Activated CD8-positive, alpha-beta memory T cell treated with anti-CD3 and anti-CD28 coated beads for 48 hours (primary cell): Measurements from ENCODE around the gene KMO.

Experiments
- DNase-seq, 3 experiments: peaks; one replicate each; pipeline ENCODE4 v3.0.0-alpha.2; 2020; ENCODE audit warnings: low read depth in 2 of 3, low spot score in 2 of 3

The KMO gene

DNA sequence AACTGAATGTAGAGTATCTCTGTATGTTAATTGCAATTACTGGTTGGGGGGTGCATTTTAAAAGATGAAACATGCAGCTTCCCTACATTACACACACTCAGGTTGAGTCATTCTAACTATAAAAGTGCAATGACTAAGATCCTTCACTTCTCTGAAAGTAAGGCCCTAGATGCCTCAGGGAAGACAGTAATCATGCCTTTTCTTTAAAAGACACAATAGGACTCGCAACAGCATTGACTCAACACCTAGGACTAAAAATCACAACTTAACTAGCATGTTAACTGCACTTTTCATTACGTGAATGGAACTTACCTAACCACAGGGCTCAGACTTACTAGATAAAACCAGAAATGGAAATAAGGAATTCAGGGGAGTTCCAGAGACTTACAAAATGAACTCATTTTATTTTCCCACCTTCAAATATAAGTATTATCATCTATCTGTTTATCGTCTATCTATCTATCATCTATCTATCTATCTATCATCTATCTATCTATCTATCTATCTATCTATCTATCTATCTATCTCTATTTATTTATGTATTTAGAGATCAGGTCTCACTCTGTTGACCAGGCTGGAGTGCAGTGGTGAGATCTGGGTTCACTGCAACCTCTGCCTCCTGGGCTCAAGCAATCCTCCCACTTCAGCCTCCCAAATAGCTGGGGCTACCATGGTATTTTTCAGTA lies 60.2 kb downstream of the KMO start:
- no peak for DNase-seq

DNA sequence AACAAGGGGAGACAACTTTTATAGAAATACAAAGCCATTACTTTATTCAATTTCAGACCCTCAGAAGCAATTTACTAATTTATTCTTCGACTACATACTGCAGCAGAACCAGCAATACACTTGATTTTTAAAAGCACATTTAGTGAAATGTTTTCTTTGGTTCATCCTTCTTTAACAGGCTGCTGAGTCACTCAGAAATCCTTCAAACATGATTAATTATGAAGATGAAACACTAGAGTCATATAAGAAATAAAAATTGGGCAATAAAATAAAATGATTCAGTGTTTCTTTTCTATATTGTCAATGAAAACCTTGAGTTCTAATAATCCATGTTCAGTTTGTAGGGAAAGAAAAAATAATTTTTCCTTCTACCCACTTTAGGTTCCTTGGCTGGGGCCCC lies 61.0 kb downstream of the KMO start:
- no peak for DNase-seq

DNA sequence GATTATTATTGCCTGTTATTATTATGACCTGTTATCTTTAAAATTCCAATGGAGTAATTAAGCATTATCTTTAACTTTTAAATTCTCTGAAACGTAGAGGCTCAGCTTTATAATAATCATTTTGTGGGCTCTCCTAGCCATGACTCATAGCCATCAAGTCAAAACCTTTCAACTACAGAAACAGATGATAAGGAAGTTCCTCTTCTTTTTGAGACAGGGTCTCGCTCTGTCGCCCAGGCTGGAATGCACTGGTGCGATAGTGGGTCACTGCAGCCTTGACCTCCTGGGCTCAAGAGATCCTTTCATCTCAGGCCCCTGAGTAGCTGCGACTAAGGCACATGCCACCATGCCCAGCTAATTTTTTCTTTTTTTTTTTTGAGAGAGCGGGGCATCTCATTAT lies 64.5 kb downstream of the KMO start:
- DNase-seq, result no peak

DNA sequence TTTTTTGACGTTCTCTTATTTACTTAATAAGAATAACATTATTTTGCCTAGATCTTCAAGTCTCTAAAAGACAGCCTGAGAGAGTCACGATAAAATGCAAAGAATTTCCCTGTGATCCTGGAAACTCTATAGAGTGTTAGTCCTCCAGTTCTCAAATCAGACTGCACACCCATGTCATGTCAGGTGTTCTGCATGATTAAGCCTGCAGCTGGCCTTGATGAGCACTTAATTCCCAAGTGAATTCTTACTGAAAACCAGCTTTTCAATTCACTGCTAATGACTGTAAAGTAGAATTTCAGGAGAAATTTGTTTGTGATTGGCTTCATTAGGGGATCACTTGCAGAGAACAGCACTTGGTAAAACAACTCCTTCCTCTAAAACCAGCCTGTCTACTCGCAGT lies 66.1 kb downstream of the KMO start:
- DNase-seq, result no peak

DNA sequence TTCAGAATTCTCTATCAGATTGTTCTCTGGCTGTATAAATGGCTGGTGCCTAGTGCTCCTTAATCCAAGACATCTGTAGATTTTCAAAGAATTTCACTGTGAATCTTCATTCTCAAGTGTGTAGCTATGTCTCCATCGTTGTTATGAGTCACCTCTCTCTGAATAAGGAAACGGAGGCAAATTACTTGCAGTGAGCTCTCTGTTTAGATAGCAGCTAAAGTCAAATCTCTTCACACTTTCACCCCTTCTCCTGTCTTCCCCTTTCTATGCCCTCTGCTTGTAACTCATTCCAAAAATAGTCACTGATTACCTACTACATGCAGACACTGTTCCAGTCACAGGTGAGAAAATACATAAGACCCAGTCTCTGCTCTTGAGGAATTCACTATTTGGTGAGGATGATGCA lies 68.3 kb downstream of the KMO start:
- no peak for DNase-seq

DNA sequence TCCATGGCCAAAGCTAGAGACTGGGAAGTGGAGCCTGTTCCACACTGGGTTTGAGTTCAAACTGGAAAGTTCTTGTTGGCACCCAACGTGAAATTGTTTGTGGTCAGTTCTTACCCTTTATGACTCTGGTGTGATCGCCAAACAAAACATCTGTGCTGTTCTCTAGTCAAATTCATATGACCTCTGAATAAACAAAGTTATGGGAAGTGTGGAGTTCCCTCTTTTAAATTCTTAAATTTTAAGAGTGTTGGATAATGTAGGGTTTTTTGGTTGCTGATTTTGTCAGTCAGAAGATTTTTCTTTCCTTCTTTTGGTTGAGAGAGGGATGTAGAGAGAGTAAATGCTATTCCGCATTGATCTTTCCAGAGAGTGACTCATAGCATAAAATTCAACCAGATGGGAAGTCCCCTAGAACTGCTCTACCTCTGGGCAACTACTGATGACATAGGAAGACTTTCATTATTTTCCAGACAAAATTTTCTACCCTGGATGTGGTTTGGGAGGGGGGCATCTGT lies 71.6 kb downstream of the KMO start:
- no peak for DNase-seq

DNA sequence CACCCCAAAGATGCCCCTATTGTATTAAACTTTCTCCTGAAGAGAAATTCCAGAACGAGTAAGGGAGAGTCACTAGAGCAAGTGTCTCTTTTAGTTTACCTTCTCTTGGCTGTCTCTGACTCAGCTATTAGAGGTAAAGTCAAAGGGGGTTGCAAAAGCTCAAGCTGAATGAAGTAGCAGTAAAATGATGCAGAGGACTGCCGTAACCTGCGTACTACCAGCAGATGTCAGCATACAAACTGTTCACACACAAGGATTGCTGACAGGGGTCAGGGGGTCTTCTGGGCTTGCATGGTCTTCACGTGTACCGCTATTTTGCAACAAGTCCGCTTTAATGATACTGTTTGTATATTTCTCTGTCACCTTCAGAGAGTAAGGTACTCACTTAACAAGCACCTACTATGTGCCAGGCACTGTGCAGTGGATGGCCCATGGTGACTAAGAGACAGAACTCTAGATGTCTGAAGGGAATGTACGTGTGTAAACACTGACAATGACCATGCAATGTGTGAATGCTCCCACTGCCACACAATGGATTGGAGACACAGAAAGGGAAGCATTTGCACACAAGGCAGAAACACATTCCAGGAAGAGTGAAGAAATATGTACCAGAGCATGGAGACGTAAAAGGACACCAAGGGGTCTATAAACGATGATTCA lies 73.1 kb downstream of the KMO start:
- no peak for DNase-seq

DNA sequence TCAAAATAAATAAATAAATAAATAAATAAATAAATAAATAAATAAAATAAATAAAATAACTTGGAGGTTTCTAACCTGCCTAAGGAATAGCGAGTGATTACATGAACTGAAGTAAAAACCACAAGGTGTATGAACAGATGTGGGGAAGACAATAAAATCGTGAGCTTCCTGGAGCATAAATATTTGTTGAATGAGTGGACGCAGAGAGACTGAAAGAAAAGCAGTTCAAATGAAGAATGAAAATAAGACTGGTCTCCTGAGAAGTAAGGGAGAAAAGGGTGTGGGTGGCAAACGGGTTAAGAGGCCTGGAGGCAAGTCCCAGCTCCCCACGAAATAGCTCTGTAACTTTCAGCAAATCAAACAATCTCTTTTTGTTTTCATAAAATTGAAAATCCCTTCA lies 74.4 kb downstream of the KMO start:
- DNase-seq, result no peak

DNA sequence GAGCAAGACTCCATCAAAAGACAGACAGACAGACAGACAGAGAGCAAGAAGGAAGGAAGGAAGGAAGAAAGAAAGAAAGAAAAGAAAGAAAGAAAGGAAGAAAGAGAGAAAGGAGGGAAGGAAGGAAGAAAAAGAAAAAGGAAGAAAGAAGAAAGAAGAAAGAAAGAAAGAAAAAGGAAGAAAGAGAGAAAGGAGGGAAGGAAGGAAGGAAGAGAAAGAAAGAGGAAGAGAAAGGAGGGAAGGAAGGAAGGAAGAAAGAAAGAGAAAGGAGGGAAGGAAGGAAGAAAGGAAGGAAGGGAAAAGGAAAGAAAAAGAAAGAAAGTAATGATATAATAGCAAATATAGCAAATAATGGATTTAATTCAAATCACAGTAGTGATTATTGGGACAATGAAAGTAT lies 75.3 kb downstream of the KMO start:
- DNase-seq, result no peak

DNA sequence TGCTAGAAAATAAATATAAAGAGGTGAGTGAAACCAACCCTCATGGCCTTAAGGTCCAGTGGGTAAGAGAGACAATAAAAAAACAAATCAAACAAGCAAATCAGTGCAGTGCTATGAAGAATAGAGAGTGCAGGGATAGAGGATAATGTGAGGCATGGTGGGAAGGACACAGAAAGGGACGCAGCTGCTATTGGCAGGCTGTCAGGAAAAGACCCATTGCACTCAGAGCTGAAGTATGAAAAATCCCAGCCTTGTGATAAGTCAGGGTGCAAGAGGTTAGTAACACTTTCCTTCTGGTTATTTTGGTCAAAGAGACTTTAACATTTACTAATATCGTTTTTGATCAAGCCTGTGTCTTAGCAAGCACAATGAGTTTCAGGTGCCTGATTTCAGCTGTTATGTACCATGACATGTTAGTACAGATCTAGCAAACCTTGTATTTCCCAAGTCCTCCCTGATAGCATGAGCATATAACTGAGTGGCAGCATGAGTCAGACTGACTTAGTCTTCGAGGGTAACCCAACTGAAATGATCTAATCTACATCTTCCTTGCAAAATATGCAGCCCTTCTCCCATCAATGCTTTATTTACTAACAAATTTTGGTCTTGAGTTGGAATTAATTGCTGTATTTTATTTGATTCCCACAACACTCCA lies 76.3 kb downstream of the KMO start:
- DNase-seq, result no peak

DNA sequence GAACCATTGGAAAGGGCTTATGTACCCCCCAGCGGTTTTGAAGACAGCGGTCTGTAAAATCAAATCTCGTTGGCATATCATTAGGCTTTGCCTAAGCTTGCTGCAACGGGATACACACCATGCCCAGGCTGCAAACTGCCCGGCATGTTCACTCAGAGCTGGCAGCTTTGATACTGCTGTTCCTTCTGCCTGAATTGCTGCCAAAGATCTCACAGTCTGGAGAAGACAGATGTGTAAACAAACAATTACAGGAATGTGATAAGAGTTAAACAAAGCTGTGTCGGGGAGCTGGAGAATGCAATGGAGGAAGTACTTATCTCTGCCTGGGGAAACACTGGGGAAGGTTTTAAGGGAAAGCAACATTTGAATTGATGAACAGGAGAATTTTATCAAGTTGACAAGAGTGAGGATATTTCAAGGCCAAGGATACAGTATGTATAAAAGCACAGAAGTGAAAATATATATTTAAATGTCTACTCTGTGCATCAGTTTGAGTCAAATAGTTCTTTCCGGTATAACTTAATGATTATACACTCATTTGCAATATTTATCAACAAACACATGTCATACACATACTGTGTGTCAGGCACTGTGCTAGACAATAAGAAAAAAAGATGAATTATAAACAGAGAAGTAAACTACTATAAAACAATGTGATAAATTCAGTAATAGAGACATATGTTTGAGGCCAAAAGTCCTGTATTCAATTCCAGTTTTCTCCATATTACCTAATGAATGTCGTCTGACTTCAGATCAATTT lies 78.1 kb downstream of the KMO start:
- no peak for DNase-seq

DNA sequence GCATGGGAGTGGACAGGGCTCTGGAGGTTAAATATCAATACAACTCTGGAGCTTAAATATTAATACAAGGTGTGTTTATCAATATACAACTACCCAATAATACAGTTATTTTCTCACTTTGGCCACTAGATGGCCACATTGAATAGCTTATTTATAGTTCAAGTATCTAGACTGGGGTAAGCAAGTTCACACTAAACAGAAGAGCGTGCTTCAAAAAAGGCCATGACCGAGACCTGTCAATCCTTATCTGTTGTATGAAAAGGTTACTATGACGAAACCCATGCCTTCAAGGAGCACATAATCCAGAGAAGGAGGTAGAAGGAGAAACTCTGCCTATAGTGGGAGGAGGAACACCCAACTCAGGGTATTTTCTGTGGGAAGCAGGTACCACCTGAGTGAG lies 78.9 kb downstream of the KMO start:
- DNase-seq, result no peak

DNA sequence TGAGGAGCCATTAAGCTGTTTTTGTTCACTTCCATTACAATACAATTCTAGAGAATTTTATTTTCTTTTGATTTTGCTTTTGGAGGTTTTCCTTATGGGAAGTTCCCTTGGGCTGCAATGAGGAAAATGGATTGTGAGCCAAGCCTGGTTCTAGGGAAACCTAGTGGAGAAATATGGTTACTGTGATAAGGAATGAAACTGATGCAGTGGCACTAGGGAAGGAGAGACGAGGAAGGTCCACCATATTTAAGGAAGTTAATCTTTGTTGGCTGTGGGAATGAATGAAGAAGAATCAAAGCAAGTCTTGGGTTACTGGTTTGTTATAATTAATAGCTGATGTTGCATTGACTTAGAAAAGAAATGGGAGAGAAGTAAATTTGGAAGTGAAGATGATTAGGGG lies 79.6 kb downstream of the KMO start:
- no peak for DNase-seq

DNA sequence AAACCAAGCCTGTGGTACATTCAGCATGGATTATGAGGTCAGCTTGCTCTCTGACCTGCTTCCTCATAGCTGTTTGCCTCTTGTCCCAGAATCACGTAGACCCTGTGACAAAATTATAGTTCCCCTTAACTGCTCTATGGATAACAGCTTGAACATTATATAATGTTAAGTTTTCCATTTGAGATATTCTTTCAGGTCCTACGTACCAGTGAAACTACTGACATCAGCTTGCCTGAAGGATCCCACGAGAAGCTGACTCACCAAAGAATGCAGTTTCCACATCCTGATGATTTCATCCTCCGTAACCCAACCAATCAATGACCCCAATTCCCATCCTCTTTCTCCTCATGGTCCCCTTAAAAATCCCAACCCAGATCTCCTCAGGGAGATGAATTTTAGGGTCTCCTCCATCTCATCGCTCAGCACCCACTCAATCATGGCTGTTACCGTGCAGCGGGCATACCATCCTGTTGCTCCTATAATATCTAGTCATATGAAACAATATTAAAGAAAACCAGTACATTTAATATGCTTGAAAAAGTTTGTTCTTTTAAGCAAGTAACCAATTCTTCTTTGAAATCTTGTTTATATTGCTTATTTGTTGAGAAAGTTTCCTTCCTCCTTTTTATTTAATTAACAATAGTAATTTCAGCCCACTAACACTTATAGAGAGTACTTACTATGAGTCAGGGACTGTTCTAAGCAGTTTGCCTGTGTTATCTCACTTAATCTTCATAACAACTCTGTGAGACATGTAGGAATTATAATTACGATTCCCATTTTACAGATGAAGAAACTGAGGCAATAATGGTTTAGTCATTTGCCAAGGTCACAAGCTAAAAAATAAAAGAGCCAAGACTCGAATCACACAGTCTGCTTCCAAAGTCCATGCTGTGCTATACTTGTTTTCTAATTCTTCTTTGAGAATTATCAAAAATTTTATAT lies 80.6 kb downstream of the KMO start:
- DNase-seq, result no peak

DNA sequence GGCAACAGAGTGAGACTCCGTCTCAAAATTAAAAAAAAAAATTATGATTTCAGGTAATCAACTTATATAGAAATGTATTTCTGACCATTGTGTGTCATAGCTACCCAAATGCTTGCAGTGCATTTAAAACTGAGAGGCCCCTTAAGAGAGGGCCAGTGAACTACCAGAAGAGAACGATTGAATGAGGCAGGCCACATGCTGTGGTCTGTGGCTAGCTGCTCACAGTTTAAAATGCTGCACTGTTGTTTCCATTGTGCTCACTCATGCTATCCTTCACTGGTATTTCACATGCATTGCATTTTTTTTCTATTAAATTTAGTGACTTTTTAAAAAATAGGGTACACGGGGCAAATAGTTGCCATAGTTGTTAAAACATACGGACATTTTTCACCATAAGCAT lies 82.0 kb downstream of the KMO start:
- no peak for DNase-seq

DNA sequence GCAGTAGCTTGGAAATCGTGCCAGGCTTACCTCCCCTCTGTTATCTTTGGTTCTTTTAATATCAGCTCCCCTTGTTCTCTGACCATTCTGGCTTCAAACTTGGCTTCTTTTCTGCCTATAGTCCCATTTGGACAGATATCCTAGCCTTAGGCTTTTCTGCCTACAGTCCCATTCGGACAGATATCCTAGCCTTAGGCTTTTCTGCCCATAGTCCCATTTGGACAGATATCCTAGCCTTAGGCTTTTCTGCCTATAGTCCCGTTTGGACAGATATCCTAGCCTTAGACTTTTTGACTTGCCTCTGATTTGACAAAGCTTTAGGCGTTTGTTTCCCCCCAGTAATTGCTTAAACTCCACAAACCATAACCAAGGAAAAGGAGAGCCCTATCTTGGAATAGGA lies 82.4 kb downstream of the KMO start:
- DNase-seq, result no peak

DNA sequence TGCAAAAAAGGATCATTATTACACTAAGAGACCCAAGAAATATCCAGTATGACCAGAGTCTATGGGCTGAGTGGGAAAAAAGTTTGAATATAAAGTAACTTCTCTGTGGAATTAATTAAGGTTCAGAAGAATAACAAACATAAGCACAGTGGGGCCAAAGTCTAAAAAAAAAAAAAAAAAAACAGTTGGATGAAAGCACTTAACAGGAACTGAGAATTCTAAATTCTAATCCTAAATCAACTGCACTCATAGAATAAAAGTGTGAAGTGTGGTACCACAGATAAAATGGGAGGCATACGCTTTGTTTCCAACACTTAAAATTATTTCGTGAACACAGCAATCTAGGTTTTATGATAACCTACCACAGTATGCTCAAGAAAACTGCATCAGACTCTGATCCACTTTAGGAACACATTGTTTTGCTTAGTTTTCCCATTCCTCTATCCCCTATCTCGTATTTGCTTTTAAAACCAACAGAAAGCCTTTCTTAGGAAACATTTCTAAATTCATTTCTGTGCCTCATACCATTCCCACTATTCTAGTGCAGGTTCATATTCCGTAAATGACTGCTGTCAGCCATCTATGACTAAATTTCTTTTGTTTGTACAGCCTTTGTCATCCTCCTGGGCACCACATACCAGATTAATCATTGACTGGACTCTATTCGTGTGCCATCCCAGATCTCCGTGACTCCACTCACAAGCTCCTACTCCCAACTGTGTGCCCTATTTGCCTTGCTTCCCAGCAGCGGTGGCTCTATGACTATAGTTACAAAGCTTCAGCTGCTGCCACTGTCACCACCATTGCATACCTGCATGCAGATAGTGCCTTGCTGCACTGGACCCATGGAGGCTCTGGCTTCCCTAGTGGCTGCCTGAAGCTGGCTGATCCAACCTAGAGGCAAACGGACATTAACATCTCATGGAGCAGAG lies 83.1 kb downstream of the KMO start:
- DNase-seq, result no peak

DNA sequence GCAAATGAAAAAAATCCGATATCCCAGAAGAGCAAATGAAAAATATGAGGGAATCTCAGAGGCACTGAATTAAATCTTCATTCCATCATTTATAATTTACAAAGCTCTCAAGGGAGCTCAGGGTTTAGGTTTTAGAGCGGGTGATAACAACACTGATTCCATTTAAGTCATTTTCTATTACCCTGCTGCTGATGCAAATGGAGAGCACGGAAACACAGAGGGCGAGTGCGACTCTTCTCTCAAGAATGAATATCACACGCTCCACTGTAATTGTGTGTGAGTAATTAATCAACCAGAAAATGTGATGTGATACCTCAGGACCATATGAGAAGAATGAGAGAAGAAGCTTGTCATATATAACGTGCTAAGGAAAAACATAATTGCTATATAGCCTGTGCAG lies 85.2 kb downstream of the KMO start:
- no peak for DNase-seq

DNA sequence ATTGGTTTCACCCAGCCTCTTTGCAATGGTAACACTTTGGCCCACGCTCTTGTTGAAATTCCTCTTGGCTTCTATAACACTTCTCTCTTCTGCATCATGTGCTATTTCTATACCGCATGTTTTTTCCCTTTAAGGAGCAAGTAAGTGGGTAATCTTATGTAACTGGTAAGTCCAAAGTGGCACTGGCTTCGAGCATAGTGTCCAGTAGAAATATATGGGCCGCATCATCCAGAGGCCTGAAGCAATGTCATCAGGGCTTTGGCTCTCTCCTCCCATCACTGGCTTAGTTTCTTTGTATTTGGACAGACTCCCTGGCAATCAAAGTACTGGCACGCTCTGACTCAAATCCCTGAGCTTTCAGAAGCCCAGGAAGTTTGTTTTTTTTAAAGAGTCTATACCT lies 90.5 kb downstream of the KMO start:
- DNase-seq, result no peak

DNA sequence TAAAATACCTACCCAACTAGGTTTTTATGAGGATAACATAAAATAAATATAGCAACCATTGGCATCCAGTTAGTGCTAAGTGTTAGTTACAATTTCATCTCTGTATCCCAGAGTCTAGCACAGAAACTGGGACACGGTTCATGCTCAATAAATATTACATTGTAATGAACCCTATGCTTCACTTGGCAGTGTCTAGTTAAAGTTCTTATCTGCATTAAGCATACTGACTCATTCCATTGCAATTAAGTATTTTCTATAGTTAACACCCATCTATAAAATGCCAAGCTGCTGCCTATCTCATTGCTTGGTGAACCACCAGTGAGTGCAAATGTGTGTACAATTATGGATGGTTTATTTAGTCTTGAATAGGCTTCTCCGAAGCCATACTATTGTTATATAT lies 92.8 kb downstream of the KMO start:
- DNase-seq, result no peak
